Activated B cell treated with CpG ODN at 0.5 μM for 24 hours (primary cell): ENCODE data around the gene FGF2. TPM values are rescaled to one million over a fixed set of nuclear protein-coding genes. Genes with fewer than 3 reads are reported as not detected.

Source experiments
- ATAC-seq: fragments of 200-7000 bp; cut with Tn5 transposase; one replicate; pipeline ENCODE4 v1.10.0; 2021; ENCODE audit warnings: low read depth, mild to moderate bottlenecking, moderate library complexity
- CTCF ChIA-PET: fragments of 350-600 bp; sonication (Branson Sonifier 250); formaldehyde crosslinking; loops from one replicate; lab custom pipeline; 2021; ENCODE audit warnings: antibody characterized with exemption; lab: Charles Lee
- POLR2A ChIA-PET: fragments of 350-600 bp; sonication (Branson Sonifier 250); formaldehyde crosslinking; loops from one replicate; lab custom pipeline; 2021; ENCODE audit warnings: antibody characterized with exemption; lab: Charles Lee
- DNase-seq: peaks from one replicate; pipeline ENCODE4 v3.0.0; 2022
- H3K27ac Mint-ChIP-seq: one replicate; pipeline ENCODE4 v1.8.0; 2020; ENCODE audit warnings: mixed read lengths
- H3K27me3 Mint-ChIP-seq: one replicate; pipeline ENCODE4 v1.8.0; 2021; ENCODE audit warnings: mixed read lengths
- H3K36me3 Mint-ChIP-seq: one replicate; pipeline ENCODE4 v1.8.0; 2021; ENCODE audit warnings: low read depth, mixed read lengths
- H3K4me1 Mint-ChIP-seq: one replicate; pipeline ENCODE4 v1.8.0; 2021; ENCODE audit warnings: mixed read lengths
- H3K4me3 Mint-ChIP-seq: one replicate; pipeline ENCODE4 v1.8.0; 2020; ENCODE audit warnings: mild to moderate bottlenecking, mixed read lengths
- H3K9me3 Mint-ChIP-seq: one replicate; pipeline ENCODE4 v1.8.0; 2020; ENCODE audit warnings: mixed read lengths
- CTCF ChIP-seq: fragments of 200-600 bp; IDR thresholded peaks from one replicate; pipeline ENCODE4 v1.8.0; 2022; ENCODE audit warnings: antibody characterized with exemption, mild to moderate bottlenecking
- intact Hi-C: fragments of 100-400 bp; cut with micrococcal nuclease; formaldehyde crosslinking; loops from one replicate; pipeline ENCODE4 v1.15.1; 2024
- total RNA-seq: library from RNA; stranded (reverse); gene quantifications from 2 replicates; pipeline ENCODE4 v1.2.3, GENCODE V29; 2022

The FGF2 gene
- total RNA-seq, 1 donor from 2014 or later, result 0.29 TPM

DNA sequence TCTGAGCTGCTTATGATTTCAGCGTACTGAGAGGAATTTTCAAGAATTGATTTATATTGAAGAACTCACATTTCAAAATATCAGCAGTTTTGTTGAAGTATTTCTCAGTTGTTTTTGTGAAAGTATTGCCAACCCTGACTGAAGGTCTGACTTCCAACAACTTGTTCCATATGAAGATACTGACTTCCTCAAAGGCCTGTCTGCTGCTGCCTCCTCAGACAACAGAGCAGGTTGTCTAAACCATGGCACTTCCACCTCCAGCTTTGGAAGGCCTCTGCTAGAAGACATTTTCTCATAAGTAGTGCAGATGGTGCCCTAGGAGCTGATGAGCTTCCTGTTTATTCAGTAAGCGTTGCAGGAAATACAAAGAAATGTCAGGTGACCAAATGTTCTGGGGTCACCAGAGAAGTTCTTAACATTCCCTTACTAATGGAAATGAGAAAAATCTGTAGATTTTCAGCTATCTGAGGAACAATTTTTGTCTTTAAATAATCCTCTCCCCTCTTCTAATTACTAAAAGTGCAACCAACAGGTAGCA is 28.8 kb downstream of the FGF2 start:
- no peaks in the 10 kb centered on the region for H3K4me1 Mint-ChIP-seq
- ChIA-PET CTCF (no interaction called here), POLR2A (no interaction called here)
- no peak for TF ChIP-seq CTCF
- DNase-seq (no peak), ATAC-seq (no peak)
- H3K27me3 Mint-ChIP-seq, result peaks cover 16% of the 10 kb centered on the region
- no peaks in the 10 kb centered on the region for H3K36me3 Mint-ChIP-seq
- H3K9me3 Mint-ChIP-seq, result no peaks in the 10 kb centered on the region
- no peak overlapping the region for H3K4me3 Mint-ChIP-seq
- H3K27ac Mint-ChIP-seq, result no peak overlapping the region
- intact Hi-C loops, result no loop called here

- H3K27ac Mint-ChIP-seq, result no peak overlapping the region
- no peaks in the 10 kb centered on the region for H3K36me3 Mint-ChIP-seq
- ChIA-PET POLR2A (no interaction called here), CTCF (no interaction called here)
- intact Hi-C loops, result no loop called here
- H3K4me1 Mint-ChIP-seq, result no peaks in the 10 kb centered on the region
- no peak for TF ChIP-seq CTCF
- ATAC-seq (no peak), DNase-seq (no peak)
- H3K27me3 Mint-ChIP-seq, result peaks cover 26% of the 10 kb centered on the region
- H3K9me3 Mint-ChIP-seq, result no peaks in the 10 kb centered on the region
- no peak overlapping the region for H3K4me3 Mint-ChIP-seq
Measured at GRCh38 chr4:122857160-122857559, 30.5 kb downstream of the FGF2 start.

GRCh38 chr4:122858705-122859104 is 32.1 kb downstream of the FGF2 start:
- no peak for TF ChIP-seq CTCF
- no peaks in the 10 kb centered on the region for H3K36me3 Mint-ChIP-seq
- ATAC-seq (no peak), DNase-seq (no peak)
- peaks cover 24% of the 10 kb centered on the region for H3K27me3 Mint-ChIP-seq
- H3K4me3 Mint-ChIP-seq, result no peak overlapping the region
- intact Hi-C loops, result no loop called here
- POLR2A ChIA-PET, result no interaction called here
- H3K27ac Mint-ChIP-seq, result no peak overlapping the region
- CTCF ChIA-PET, result no interaction called here
- no peaks in the 10 kb centered on the region for H3K9me3 Mint-ChIP-seq
- no peaks in the 10 kb centered on the region for H3K4me1 Mint-ChIP-seq

- intact Hi-C loops, result no loop called here
- Mint-ChIP-seq H3K36me3 (no peaks in the 10 kb centered on the region), H3K4me1 (no peaks in the 10 kb centered on the region), H3K27ac (no peak overlapping the region), H3K27me3 (peaks cover 19% of the 10 kb centered on the region), H3K9me3 (no peaks in the 10 kb centered on the region), H3K4me3 (no peak overlapping the region)
- ChIA-PET POLR2A (no interaction called here), CTCF (interaction anchor here (1.5 kb wide), 1 partner anchor 53 kb away, joined by 3 read pairs; no protein-coding TSS in a partner anchor)
- ATAC-seq (no peak), DNase-seq (no peak)
- no peak for TF ChIP-seq CTCF
Measured at GRCh38 chr4:122861172-122861943, 34.7 kb downstream of the FGF2 start.

- DNase-seq (no peak), ATAC-seq (no peak)
- Mint-ChIP-seq H3K36me3 (no peaks in the 10 kb centered on the region), H3K9me3 (peaks cover 5% of the 10 kb centered on the region), H3K27ac (no peak overlapping the region), H3K4me3 (no peak overlapping the region), H3K4me1 (no peaks in the 10 kb centered on the region), H3K27me3 (peaks cover 17% of the 10 kb centered on the region)
- no peak for TF ChIP-seq CTCF
- POLR2A ChIA-PET, result no interaction called here
- CTCF ChIA-PET, result no interaction called here
- intact Hi-C loops, result no loop called here
Measured at GRCh38 chr4:122863639-122864038, 37.0 kb downstream of the FGF2 start.
